GM19395 (cell line): Measurements from ENCODE around the gene DNAH3.
"Not testable (repeated sequence)": the region's sequence is repeated elsewhere in the genome, so short reads cannot be mapped to it uniquely, and the experiment has no call there.

ENCODE experiments used
- ATAC-seq: cut with Tn5 transposase; IDR thresholded peaks from one replicate; pipeline ENCODE4 v1.9.1; 2021; ENCODE audit warnings: mild to moderate bottlenecking, moderate library complexity; ENCODE audit not compliant: unreplicated experiment

DNAH3 gene

DNA sequence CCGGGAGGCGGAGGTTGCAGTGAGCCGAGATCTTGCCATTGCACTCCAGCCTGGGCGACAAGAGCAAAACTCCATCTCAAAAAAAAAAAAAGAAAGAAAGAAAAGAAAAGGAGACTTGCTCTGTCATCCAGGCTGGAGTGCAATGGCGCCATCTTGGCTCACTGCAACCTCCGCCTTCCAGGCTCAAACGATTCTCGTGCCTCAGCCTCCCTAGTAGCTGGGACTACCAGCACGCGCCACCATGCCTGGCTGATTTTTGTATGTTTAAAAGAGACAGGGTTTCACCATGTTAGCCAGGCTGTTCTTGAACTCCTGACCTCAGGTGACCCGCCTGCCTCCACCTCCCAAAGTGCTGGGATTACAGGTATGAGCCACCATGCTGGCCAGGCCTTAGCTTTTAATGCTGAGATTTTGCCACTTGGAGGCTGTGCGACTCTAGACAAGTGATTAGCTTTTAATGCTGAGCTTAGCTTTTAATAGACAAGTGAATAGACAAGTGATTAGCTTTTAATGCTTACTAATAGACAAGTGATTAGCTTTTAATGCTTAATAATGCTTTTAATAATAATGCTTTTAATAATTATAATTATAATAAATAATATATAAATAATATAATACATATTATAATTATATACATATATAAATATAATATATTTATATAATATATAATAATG is 17.4 kb upstream of the DNAH3 start:
- ATAC-seq: no peak

DNA sequence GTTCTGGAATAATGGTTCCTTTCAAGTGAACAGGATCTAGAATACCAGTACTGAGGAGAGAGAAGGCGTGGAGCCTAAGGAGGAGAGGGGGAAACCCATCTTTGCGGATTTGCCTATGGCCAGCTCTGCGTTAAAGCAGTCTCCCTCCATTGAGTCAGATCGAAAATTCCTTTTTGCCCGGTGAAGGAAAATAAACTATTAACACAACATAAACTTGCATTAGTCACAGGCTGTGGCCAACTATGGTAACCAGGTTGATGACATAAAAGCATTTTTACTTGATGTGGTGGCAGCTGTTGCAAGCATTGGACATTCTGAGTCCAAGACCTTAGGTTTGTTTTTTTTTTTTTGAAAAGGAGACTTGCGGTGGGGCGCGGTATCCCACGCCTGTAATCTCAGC is 16.7 kb upstream of the DNAH3 start:
- no peak for ATAC-seq

DNA sequence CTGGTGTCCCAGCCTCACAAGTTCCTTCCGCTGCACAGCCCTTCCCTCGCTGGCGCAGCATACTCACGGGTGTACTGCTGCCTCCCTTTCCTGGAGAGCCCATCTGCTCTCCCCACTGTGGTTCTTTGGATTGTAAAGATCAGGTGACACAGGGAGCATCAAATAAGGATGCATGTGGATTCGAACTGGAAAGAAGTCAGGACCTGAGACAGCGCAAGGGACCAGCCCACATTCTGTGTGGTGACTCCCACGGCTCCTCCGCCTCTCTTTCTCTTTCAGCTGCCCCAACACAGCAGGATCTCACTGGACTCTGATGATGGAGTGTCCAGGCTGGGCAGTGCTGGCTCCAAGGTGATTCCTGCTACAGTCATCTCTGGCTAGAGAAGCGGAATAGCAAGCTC is 15.9 kb upstream of the DNAH3 start:
- ATAC-seq: no peak

DNA sequence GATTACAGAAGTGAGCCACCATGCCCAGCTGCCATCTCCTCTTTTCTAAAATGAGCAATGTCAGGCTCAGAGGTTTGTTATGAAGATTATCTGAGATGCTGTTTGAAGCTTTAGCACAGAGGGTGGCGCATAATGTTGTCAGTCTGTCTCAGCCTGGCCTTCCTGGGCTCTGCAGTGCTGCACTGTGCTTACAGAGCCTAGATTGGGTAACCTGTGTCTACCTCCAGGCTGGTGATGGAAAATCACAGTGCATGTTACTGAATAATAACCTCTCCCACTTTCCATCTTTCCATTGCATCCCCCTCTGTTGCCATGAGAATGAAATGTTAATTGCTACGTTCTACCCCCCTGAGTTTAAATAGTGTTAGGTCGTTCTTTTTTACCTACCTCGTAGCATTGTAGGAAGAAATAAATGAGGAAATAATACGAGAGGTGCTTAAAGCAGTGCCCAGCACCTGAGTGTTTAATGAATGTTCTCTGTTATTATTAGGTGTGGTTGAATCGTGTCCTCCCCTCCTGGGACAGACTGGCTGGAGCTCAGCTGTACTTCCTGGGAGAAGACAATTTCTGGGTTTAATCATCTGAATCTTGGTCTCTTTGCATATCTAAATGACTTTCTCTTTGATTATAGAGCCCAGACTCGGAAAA is 14.0 kb upstream of the DNAH3 start:
- no peak for ATAC-seq

DNA sequence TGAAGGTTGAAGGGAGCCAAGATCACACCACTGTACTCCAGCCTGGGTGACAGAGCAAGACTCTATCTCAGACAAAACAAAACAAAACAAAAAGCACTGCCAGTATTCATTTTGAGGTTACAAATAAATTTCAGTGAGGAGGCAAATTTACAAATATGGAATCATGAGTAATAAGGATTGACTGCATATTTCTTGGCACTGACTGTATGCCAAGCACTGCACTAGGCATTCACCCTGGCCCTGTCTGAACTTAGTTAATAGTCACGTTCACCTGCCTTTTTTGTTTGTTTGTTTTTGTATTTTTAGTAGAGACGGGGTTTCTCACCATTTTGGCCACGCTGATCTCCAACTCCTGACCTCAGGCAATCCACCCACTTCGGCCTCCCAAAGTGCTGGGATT is 12.9 kb upstream of the DNAH3 start:
- no peak for ATAC-seq

DNA sequence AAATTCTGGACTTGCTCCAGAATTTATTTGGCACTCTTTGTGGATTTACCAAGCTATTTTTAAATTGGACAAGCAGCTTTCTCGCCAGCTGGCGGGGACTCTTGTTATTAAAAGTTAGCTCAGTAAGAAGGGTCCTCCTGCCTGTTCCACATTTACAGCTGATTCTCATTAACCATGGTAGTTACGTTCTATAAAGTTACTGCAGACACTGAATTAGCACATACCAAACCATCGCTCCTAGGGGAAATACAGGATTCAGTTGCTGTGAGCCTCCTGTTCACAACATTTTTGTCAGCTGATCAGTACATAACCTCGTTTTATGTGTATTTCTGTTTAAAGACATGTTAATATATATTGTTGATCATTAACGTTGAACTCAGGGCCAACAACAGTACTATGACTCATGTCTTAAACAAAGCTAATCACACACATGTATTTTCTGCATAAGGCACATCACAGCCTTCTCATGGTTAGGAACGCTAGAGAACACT is 12.1 kb upstream of the DNAH3 start:
- no peak for ATAC-seq

DNA sequence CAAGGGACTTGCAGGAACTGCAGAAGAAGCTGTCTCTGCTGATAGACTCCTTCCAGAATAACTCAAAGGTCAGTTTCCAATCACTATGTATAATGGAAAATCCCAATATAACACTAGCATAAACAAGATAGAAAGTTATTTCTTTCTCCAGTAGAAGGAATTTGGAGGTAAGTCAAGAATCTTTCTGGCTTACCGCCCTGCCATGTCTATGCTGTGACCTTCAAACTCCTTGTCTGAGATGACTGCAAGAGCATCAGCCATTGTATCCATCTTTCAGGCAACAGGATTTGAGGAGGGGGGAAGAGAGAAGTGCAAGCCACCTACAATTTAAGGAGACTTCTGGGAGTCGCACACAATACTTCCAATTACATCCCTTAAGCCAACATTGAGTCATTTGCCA is 10.6 kb upstream of the DNAH3 start:
- ATAC-seq: no peak

DNA sequence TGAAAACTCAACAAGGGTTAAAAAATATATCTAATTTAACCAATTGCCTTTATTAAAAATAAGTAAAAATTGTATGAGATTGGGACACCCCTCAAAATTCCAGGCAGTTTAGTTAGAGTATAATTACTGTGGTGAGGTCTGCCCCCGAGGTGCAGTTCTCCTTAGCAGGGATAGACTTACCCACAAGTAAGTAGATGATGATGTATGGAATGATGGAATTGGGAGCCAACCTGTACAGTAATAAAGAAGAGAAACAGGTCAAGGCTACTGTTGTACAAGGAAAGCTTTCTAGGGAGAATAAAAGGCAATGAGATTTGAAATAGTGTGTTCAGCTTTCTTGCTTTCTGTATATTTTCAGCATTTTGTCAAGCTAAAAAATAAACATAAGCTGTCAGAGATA is 9.6 kb upstream of the DNAH3 start:
- no peak for ATAC-seq

DNA sequence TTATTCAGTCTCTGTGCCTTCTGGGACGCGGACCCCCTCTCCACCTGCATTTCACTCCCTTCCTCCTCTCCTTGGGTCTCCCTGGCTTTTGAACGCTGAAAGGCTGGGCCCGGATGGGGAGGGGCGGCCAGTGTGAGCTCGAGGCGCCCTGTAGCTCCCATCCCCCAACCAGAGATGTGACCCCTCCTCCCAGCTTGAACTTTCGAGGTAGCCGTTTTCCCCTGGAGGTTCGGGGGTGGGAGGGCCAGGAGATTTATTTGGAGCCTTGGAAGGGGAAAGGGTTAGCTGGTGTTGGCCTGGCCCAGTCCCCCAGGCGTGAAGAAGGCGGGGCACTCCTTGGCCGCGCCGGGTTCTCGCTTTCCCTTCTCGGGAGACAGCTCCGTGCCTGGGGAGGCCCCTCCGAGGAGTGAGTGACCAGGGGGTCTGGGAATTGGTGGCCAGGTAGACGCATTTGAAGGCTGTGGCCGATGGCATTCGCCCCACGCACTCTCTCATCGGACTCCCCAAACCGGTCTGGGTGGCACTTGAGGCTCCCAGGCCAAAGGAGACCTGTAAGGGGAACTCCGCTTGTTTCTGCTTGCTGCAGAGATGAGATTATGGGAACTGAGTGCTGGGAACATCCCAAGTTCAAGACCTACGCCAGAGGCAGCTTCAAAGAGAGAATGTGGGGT is 8.8 kb upstream of the DNAH3 start:
- ATAC-seq: no peak

DNA sequence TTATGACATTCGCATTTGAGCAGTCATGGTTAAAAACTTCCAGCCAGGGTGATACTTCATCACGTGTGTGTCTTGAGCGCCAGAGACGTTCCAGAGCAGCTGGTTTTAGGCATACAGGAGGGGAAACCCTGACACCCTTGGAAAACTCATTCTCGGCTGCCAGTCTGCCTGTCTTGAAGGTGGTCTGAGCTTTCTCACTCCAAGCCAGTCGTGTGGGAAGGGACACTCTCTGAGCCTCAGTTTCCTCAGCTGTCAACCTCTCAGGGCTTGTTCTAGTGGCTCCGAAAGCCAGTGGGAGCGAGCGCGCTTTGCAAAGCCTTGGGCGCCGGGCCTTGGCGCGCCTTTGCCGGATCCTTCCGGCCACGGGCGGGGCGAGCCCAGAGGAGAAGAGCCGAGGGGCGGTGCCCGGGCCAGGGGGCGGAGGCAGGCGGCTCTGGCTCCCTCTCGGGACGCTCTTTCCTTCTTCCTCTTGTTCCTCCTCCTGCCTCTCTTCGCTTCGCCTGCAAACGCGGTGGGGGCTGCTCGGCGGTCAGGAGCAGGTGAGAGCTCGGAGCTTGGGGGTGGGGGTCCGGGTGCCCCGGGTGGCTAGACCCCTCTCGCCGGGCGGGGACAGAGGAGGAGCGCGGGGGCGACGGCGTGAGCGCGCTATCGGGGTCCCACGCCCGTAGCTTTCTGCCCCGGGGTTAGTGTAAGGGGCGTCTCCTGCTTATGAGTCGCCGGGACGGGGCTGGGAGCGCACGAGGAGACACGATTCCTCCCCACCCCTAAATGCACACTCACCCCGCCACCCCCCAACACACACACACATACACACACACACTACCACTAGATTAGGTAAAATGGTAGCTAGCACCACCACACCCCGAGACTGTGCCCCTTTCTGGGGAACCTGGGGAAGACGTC is 7.8 kb upstream of the DNAH3 start, which contains the start of gene LDAF1:
Gene LDAF1 (plus strand): TSS at position 467 of the 903 bp plus-strand sequence. CDS start 2,509 bp downstream, outside the sequence.
- peak; percentile 84 for ATAC-seq

DNA sequence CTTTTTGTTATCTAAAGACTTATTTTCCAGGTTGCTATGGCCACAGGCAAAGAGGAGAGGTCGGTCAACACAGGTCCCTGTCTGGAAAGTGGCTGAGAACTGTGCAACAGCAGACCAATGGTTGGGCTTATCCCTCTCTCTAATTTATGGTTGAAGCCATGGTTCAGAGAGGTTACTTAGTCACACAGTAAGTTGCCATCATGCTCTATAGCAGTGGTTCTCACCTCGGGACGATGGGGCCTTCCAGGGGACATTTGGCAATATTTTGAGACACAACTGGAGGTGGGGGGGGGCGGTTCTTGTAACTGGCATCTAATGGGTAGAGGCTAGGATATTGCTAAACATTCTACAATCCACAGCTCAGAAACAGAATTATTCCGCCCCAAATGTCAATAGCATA is 7.0 kb upstream of the DNAH3 start:
- ATAC-seq: no peak

DNA sequence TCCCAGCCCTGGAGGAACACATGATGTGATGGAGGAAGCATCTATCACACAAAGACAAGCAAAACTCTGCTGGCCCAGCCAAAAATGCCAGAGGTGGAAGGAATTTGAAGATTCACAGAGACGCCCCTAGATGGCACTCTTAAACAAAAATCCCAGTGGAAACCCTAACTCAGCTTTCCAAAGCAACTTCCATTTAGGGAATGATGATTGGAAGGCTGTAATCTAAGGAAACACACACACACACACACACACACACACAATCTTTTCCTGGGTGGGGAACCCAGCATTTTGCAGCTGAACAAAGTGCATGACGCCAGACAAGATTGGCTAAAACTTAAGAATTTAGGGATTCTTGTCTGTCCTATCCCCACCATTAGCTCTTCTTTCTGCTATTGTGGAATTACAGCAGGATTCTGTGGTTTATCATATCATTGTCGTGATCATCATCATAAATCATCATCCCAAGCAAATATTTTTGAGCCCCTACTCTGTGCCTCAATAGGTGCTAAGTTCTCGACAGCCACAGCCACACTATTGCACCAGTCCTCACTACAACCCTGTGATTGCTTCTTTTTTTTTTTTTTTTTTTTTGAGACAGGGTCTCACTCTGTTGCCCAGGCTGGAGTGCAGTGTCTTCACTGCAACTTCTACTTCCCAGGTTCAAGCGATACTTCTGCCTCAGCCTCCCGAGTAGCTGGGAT is 6.3 kb upstream of the DNAH3 start:
- ATAC-seq: no peak

DNA sequence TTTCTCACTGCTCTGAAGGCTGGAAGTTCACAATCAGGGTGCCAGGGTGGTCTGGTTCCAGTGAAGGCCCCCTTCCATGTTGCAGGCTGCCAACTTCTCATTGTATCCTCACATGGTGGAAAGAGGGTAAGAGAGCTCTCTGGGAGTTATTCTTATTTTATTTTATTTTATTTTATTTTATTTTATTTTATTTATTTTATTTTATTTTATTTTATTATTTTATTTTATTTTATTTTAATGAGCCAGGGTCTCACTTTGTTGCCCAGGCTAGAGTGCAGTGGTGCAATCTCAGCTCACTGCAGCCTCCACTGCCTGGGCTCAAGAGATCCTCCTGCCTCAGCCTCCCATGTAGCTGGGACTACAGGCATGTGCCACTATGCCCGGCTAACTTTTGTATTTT is 5.4 kb upstream of the DNAH3 start:
- ATAC-seq: not testable (repeated sequence)

DNA sequence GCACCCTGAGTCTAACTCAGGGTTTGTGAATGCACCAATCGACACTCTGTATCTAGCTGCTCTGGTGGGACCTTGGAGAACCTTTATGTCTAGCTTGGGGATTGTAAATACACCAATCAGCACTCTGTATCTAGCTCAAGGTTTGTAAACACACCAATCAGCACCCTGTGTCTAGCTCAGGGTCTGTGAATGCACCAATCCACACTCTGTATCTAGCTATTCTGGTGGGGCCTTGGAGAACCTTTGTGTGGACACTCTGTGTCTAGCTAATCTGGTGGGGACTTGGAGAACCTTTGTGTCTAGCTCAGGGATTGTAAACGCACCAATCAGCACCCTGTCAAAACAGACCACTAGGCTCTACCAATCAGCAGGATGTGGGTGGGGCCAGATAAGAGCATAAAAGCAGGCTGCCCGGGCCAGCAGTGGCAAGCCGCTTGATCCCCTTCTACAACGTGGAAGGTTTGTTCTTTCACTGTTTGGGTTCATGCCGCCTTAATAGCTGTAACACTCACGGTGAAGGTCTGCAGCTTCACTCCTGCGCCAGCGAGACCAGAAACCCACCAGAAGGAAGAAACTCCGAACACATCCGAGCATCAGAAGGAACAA is 2.6 kb upstream of the DNAH3 start:
- ATAC-seq: not testable (repeated sequence)

DNA sequence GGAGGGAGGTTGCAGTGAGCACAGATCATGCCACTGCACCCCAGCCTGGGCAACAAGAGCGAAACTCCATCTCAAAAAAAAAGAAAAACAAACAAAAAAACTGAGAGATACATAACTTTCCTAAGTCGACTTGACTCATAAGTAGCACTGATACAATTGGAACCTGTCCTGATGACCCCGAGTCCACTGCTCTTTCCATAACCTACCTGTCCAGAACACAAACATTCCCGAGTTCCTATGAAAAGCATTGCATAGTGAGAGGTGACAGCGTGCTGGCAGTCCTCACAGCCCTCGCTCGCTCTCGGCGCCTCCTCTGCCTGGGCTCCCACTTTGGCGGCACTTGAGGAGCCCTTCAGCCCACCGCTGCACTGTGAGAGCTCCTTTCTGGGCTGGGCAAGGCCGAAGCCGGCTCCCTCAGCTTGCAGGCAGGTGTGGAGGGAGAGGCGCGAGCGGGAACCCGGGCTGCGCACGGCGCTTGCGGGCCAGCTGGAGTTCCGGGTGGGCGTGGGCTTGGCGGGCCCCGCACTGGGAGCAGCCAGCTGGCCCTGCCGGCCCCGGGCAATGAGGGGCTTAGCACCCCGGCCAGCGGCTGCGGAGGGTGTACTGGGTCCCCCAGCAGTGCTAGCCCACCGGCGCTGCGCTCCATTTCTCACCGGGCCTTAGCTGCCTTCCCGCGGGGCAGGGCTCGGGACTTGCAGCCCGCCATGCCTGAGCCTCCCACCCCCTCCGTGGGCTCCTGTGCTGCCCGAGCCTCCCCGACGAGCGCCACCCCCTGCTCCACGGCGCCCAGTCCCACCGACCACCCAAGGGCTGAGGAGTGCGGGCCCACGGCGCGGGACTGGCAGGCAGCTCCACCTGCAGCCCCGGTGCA is 1.7 kb upstream of the DNAH3 start:
- ATAC-seq: not testable (repeated sequence)

DNA sequence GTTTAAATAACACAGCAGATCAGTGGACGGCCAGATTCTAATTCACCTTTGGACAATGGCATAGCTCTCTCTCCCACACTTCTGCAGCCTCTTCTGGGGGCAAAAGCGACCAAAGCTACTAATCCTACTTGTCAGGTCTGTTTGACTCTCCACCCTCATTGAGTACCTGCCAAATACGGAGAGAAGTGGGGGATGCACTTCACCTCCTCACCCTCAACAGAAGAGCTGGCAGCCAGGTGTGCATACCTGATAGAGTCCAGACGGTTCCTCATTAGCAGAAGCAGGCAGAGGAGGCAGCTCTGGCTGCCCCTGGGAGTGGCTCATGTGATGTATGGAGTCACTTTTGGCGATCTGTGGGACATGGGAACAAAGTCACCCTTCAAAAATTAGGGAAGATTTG is 4.9 kb downstream of the DNAH3 start:
- ATAC-seq: no peak

DNA sequence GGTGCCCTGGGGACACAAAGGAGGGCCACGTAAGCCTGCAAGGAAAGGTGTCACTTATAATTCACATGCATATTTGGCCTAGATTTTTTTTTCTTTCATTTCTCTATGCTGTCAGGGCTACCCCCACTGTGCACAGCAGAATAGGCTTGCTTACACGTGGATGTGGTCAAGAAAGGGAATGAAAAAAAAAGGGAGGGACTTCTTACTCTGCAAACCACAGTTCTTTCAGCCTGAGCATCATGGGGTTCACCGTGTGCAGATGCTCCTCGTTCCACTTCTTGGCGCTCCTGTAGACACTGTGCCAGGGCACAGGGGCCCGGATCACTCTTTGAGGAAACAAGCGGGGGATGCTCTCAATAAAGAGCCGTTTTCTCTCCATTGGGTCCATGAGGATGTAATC is 16.6 kb downstream of the DNAH3 start:
- ATAC-seq: no peak

DNA sequence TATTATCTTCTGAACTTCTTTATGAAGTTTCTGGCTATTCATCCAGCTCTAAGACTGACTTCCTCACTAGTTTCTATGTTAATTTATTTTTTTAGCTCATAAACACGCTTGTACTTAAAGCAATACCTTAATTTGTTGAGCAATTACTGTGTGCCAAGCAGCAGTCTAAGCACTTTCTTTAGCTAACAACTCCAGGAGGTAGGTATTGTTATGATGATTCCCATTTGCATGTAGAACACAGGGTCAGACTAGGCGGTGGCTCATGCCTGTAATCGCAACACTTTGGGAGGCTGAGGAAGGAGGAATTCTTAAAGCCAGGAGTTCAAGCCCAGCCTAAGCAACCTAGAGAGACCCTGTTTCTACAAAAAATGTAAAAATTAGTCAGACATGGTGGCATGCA is 19.8 kb downstream of the DNAH3 start:
- no peak for ATAC-seq

DNA sequence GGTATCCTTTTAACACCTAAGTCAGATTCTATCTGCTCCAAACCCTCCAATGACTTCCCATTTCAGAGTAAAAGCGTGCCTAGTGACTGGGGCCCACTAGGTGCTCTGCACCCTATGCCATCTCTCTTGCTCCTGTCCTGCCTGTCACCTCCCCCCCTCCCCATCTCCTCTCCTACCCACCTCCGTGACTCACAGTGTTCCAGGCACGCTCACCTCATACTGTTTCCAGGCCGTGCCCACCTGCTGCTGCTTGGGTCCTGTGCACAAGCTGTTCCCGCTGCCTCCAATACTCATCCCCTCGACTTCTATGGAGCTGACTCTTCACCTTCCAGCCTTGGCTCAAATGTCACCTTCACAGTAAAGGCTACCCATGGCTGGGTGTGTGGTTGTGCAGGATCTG is 21.7 kb downstream of the DNAH3 start:
- no peak for ATAC-seq
